UCSD-AML1 (cell line): ENCODE measurements around the gene CACNA2D3.

Experiments
- DNase-seq: peaks from one replicate; lab custom pipeline; 2025; ENCODE audit not compliant: unreplicated experiment; lab: John Stamatoyannopoulos, UW

The CACNA2D3 gene

GRCh38 chr3:54168451-54168850, 46.1 kb downstream of the CACNA2D3 start:
- no peak for DNase-seq

- no peak for DNase-seq
Measured at GRCh38 chr3:54169524-54169923, 47.2 kb downstream of the CACNA2D3 start.

- no peak for DNase-seq
Measured at GRCh38 chr3:54171509-54171908, 49.2 kb downstream of the CACNA2D3 start.

GRCh38 chr3:54171951-54172350, 49.6 kb downstream of the CACNA2D3 start:
- no peak for DNase-seq

GRCh38 chr3:54173371-54173770, 51.0 kb downstream of the CACNA2D3 start:
- DNase-seq = no peak

- DNase-seq = no peak
Measured at GRCh38 chr3:54176106-54176505, 53.8 kb downstream of the CACNA2D3 start.

- no peak for DNase-seq
Measured at GRCh38 chr3:54177816-54178215, 55.5 kb downstream of the CACNA2D3 start.

- no peak for DNase-seq
Measured at GRCh38 chr3:54178376-54178775, 56.0 kb downstream of the CACNA2D3 start.

- no peak for DNase-seq
Measured at GRCh38 chr3:54180921-54181320, 58.6 kb downstream of the CACNA2D3 start.

GRCh38 chr3:54182242-54182641, 59.9 kb downstream of the CACNA2D3 start:
- DNase-seq = no peak

GRCh38 chr3:54185740-54186139, 63.4 kb downstream of the CACNA2D3 start:
- no peak for DNase-seq

GRCh38 chr3:54188176-54188791, 65.9 kb downstream of the CACNA2D3 start:
- DNase-seq = peak; percentile 19

GRCh38 chr3:54191220-54191619, 68.9 kb downstream of the CACNA2D3 start:
- DNase-seq = no peak

GRCh38 chr3:54192026-54192425, 69.7 kb downstream of the CACNA2D3 start:
- no peak for DNase-seq

GRCh38 chr3:54193093-54193492, 70.7 kb downstream of the CACNA2D3 start:
- DNase-seq = no peak

- DNase-seq = no peak
Measured at GRCh38 chr3:54196360-54196991, 74.1 kb downstream of the CACNA2D3 start.

GRCh38 chr3:54197509-54197908, 75.2 kb downstream of the CACNA2D3 start:
- DNase-seq = no peak

GRCh38 chr3:54198556-54198955, 76.2 kb downstream of the CACNA2D3 start:
- no peak for DNase-seq

- no peak for DNase-seq
Measured at GRCh38 chr3:54202054-54202453, 79.7 kb downstream of the CACNA2D3 start.

GRCh38 chr3:54202651-54203248, 80.4 kb downstream of the CACNA2D3 start:
- no peak for DNase-seq

- no peak for DNase-seq
Measured at GRCh38 chr3:54206874-54207273, 84.5 kb downstream of the CACNA2D3 start.

- DNase-seq = no peak
Measured at GRCh38 chr3:54211097-54211496, 88.7 kb downstream of the CACNA2D3 start.

GRCh38 chr3:54212723-54213122, 90.4 kb downstream of the CACNA2D3 start:
- no peak for DNase-seq
